ENCODE results near the gene DLG1. TPM values are rescaled to one million over a fixed set of nuclear protein-coding genes. Genes with fewer than 3 reads are reported as not detected.

Gene DLG1
- total and polyA plus RNA-seq, 2 experiments from 2014 or later, result 27.6 to 98.0 TPM

- TF ChIP-seq CTCF (conservative IDR thresholded peaks at IDR 0.05; ENCODE audit: low read depth in 2 of 2), result no peak
- no peak for TF ChIP-seq EZH2phosphoT487 (IDR thresholded peaks at IDR 0.05; ENCODE audit: unreplicated experiment)
- TF ChIP-seq POLR2AphosphoS5 (IDR thresholded peaks at IDR 0.05; ENCODE audit: low read depth), result no peak
- no peak for TF ChIP-seq STAT1 (IDR thresholded peaks at IDR 0.05; ENCODE audit: unreplicated experiment)
- no peak for TF ChIP-seq JUNB (IDR thresholded peaks at IDR 0.05; ENCODE audit: unreplicated experiment)
- TF ChIP-seq, protein P1, sequence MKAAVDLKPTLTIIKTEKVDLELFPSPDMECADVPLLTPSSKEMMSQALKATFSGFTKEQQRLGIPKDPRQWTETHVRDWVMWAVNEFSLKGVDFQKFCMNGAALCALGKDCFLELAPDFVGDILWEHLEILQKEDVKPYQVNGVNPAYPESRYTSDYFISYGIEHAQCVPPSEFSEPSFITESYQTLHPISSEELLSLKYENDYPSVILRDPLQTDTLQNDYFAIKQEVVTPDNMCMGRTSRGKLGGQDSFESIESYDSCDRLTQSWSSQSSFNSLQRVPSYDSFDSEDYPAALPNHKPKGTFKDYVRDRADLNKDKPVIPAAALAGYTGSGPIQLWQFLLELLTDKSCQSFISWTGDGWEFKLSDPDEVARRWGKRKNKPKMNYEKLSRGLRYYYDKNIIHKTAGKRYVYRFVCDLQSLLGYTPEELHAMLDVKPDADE (IDR thresholded peaks at IDR 0.05), result no peak
Observed at GRCh38 chr3:197325773-197326172, 27.4 kb upstream of the DLG1 start (continued).

DNA sequence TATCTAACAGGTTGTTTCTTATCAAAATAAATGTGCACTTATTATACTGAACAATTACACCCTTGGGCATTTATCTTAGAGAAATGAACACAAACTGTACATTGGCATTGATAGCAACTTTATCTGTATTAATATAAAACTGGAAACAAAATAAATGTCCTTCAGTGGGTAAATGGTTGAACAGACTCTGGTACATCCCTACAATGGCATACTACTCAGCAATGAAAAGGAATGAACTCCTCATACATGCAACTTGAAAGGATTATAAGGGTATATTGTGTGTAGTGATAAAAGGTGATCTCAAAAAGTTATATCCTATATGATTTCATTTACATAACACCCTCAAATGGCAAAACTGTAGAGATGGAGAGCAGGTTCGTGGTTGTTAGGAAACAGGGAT lies 23.7 kb upstream of the DLG1 start:
- H3F3A ChIP-seq (replicated peaks; ENCODE audit: low read depth), result no peaks in the 10 kb centered on the region
- no peak overlapping the region for H3K4me2 ChIP-seq
- H2AFZ ChIP-seq, result no peak overlapping the region
- H3K4me1 ChIP-seq (ENCODE audit: insufficient read depth), result no peaks in the 10 kb centered on the region
- Mint-ChIP-seq H3K27me3 (ENCODE audit: insufficient read depth, low read depth, poor library complexity) (no peaks in the 10 kb centered on the region), H3K36me3 (ENCODE audit: low read depth) (no peaks in the 10 kb centered on the region), H3K4me3 (no peak overlapping the region), H3K4me1 (no peaks in the 10 kb centered on the region), H3K27ac (no peak overlapping the region), H3K9me3 (peaks cover 9% of the 10 kb centered on the region; the same call in 1 of the 3 replicates)
- H3K27me3 ChIP-seq (ENCODE audit: insufficient read depth), result no peaks in the 10 kb centered on the region
- H3K36me3 ChIP-seq (ENCODE audit: insufficient read depth), result no peaks in the 10 kb centered on the region
- ATAC-seq (no peak), DNase-seq (ENCODE audit: low spot score) (no peak)
- 0 out of 2 replicates have a peak, but pooled peaks cover 4% of the 10 kb centered on the region for H3K9me2 ChIP-seq (ENCODE audit: insufficient read depth)
- no peak overlapping the region for H3K4me3 ChIP-seq
- H4K20me1 ChIP-seq (replicated peaks; ENCODE audit: insufficient read depth), result no peaks in the 10 kb centered on the region
- no peak overlapping the region for H3K27ac ChIP-seq (ENCODE audit: low read depth)
- no peaks in the 10 kb centered on the region for H3K79me2 ChIP-seq (replicated peaks; ENCODE audit: insufficient read depth)
- TF ChIP-seq STAT1 (IDR thresholded peaks at IDR 0.05; ENCODE audit: unreplicated experiment) (no peak), JUNB (IDR thresholded peaks at IDR 0.05; ENCODE audit: unreplicated experiment) (no peak), CTCF (conservative IDR thresholded peaks at IDR 0.05; ENCODE audit: low read depth in 2 of 2) (no peak), ZNF331 (CRISPR knock-in tag; IDR thresholded peaks at IDR 0.05; ENCODE audit: low read depth) (no peak), POLR2AphosphoS5 (IDR thresholded peaks at IDR 0.05; ENCODE audit: low read depth) (no peak), EZH2 (IDR thresholded peaks at IDR 0.05; ENCODE audit: low read depth, unreplicated experiment) (no peak), EZH2phosphoT487 (IDR thresholded peaks at IDR 0.05; ENCODE audit: unreplicated experiment) (no peak), CREB1 (CRISPR knock-in tag; IDR thresholded peaks at IDR 0.05; ENCODE audit: low read depth) (no peak)
- TF ChIP-seq, protein P1 (IDR thresholded peaks at IDR 0.05), result no peak
- TF ChIP-seq, protein P2, sequence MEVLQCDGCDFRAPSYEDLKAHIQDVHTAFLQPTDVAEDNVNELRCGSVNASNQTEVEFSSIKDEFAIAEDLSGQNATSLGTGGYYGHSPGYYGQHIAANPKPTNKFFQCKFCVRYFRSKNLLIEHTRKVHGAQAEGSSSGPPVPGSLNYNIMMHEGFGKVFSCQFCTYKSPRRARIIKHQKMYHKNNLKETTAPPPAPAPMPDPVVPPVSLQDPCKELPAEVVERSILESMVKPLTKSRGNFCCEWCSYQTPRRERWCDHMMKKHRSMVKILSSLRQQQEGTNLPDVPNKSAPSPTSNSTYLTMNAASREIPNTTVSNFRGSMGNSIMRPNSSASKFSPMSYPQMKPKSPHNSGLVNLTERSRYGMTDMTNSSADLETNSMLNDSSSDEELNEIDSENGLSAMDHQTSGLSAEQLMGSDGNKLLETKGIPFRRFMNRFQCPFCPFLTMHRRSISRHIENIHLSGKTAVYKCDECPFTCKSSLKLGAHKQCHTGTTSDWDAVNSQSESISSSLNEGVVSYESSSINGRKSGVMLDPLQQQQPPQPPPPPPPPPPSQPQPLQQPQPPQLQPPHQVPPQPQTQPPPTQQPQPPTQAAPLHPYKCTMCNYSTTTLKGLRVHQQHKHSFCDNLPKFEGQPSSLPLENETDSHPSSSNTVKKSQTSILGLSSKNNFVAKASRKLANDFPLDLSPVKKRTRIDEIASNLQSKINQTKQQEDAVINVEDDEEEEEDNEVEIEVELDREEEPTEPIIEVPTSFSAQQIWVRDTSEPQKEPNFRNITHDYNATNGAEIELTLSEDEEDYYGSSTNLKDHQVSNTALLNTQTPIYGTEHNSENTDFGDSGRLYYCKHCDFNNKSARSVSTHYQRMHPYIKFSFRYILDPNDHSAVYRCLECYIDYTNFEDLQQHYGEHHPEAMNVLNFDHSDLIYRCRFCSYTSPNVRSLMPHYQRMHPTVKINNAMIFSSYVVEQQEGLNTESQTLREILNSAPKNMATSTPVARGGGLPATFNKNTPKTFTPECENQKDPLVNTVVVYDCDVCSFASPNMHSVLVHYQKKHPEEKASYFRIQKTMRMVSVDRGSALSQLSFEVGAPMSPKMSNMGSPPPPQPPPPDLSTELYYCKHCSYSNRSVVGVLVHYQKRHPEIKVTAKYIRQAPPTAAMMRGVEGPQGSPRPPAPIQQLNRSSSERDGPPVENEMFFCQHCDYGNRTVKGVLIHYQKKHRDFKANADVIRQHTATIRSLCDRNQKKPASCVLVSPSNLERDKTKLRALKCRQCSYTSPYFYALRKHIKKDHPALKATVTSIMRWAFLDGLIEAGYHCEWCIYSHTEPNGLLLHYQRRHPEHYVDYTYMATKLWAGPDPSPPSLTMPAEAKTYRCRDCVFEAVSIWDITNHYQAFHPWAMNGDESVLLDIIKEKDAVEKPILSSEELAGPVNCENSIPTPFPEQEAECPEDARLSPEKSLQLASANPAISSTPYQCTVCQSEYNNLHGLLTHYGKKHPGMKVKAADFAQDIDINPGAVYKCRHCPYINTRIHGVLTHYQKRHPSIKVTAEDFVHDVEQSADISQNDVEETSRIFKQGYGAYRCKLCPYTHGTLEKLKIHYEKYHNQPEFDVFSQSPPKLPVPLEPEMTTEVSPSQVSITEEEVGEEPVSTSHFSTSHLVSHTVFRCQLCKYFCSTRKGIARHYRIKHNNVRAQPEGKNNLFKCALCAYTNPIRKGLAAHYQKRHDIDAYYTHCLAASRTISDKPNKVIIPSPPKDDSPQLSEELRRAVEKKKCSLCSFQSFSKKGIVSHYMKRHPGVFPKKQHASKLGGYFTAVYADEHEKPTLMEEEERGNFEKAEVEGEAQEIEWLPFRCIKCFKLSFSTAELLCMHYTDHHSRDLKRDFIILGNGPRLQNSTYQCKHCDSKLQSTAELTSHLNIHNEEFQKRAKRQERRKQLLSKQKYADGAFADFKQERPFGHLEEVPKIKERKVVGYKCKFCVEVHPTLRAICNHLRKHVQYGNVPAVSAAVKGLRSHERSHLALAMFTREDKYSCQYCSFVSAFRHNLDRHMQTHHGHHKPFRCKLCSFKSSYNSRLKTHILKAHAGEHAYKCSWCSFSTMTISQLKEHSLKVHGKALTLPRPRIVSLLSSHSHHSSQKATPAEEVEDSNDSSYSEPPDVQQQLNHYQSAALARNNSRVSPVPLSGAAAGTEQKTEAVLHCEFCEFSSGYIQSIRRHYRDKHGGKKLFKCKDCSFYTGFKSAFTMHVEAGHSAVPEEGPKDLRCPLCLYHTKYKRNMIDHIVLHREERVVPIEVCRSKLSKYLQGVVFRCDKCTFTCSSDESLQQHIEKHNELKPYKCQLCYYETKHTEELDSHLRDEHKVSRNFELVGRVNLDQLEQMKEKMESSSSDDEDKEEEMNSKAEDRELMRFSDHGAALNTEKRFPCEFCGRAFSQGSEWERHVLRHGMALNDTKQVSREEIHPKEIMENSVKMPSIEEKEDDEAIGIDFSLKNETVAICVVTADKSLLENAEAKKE (CRISPR knock-in tag; IDR thresholded peaks at IDR 0.05), result no peak
